H1 (cell line): ENCODE data around the gene DNLZ. TPM values are rescaled to one million over a fixed set of nuclear protein-coding genes. Genes with fewer than 3 reads are reported as not detected.

Experiments
- CTCF ChIA-PET: fragments of 300-600 bp; sonication (Branson Sonifier 250); formaldehyde crosslinking; loops from one replicate; lab custom pipeline; 2021; ENCODE audit not compliant: partially characterized antibody; lab: Charles Lee
- POLR2A ChIA-PET: fragments of 300-600 bp; sonication (Branson Sonifier 250); formaldehyde crosslinking; loops from one replicate; lab custom pipeline; 2021; ENCODE audit warnings: inconsistent platforms; ENCODE audit not compliant: partially characterized antibody; lab: Charles Lee
- DNase-seq, 2 experiments: peaks; one replicate each; pipeline versions ENCODE4 v3.0.0 to v3.0.0-alpha.2; 2010 to 2022; ENCODE audit warnings: low spot score in 2 of 2, low read depth in 1 of 2, mixed read lengths in 1 of 2
- FAIRE-seq: peaks from 2 replicates; lab custom pipeline; 2011; peaks lifted over from hg19 to GRCh38; lab: Jason Lieb, UNC
- H2AFZ ChIP-seq: 2 replicates; pipeline ENCODE4 v1.8.1; 2012; ENCODE audit warnings: low read length, inconsistent platforms
- H2AK5ac ChIP-seq: 2 replicates; pipeline ENCODE4 v1.6.1; 2013; ENCODE audit warnings: low read depth, low read length
- H2BK120ac ChIP-seq: replicated peaks from 2 replicates; pipeline ENCODE3; 2013; ENCODE audit warnings: low read depth, low read length, inconsistent platforms
- H2BK12ac ChIP-seq: 2 replicates; pipeline ENCODE4 v1.6.1; 2013; ENCODE audit warnings: low read depth, low read length
- H2BK15ac ChIP-seq: 2 replicates; pipeline ENCODE4 v1.6.1; 2013; ENCODE audit warnings: low read length
- H2BK20ac ChIP-seq: 2 replicates; pipeline ENCODE4 v1.6.1; 2013; ENCODE audit warnings: low read length
- H2BK5ac ChIP-seq: 2 replicates; pipeline ENCODE4 v1.6.1; 2013; ENCODE audit warnings: low read depth, low read length
- H3K14ac ChIP-seq: 2 replicates; pipeline ENCODE4 v1.6.1; 2013; ENCODE audit warnings: inconsistent platforms; ENCODE audit not compliant: insufficient read length
- H3K18ac ChIP-seq: 2 replicates; pipeline ENCODE4 v1.6.1; 2013; ENCODE audit warnings: low read length; ENCODE audit errors: extremely low read depth
- H3K23ac ChIP-seq: 2 replicates; pipeline ENCODE4 v1.6.1; 2013; ENCODE audit warnings: inconsistent platforms; ENCODE audit not compliant: insufficient read length
- H3K23me2 ChIP-seq: 2 replicates; pipeline ENCODE4 v1.6.1; 2013; ENCODE audit warnings: low read depth, low read length
- H3K27ac ChIP-seq: 2 replicates; pipeline ENCODE4 v1.6.1; 2011; ENCODE audit warnings: low read depth, low read length, inconsistent platforms
- H3K27me3 ChIP-seq, 4 experiments: replicated peaks in 1 of 4; 1 replicate in 1 of 4; 2 replicates in 3 of 4; pipeline versions ENCODE4 v1.6.1 to v1.8.1; 2011 to 2013; ENCODE audit warnings: low read length in 3 of 4, mild to moderate bottlenecking in 3 of 4, inconsistent platforms in 2 of 4, mixed read lengths in 2 of 4, moderate library complexity in 1 of 4; ENCODE audit not compliant: control insufficient read depth in 3 of 4, insufficient read depth in 3 of 4; ENCODE audit errors: extremely low read depth in 1 of 4
- H3K36me3 ChIP-seq, 4 experiments: 2 replicates each; pipeline versions ENCODE4 v1.6.1 to v1.8.1; 2011 to 2013; ENCODE audit warnings: mild to moderate bottlenecking in 4 of 4, low read length in 3 of 4, moderate library complexity in 2 of 4, control low read depth in 1 of 4, inconsistent platforms in 1 of 4; ENCODE audit not compliant: insufficient read depth in 4 of 4, control insufficient read depth in 2 of 4
- H3K4ac ChIP-seq: replicated peaks from 2 replicates; pipeline ENCODE3; 2013; ENCODE audit warnings: low read length, low read depth, mixed read lengths, inconsistent platforms; ENCODE audit not compliant: insufficient read length
- H3K4me1 ChIP-seq, 4 experiments: replicated peaks in 1 of 4; 1 replicate in 1 of 4; 2 replicates in 3 of 4; pipeline versions ENCODE4 v1.6.1 to v1.8.1; 2011 to 2013; ENCODE audit warnings: low read length in 3 of 4, inconsistent platforms in 2 of 4, mixed read lengths in 1 of 4; ENCODE audit not compliant: insufficient read depth in 4 of 4, control insufficient read depth in 3 of 4
- H3K4me2 ChIP-seq, 2 experiments: 2 replicates each; pipeline versions ENCODE4 v1.6.1 to v1.8.1; 2011 to 2013; ENCODE audit warnings: low read depth in 2 of 2, low read length in 2 of 2, control low read depth in 1 of 2, inconsistent platforms in 1 of 2, mild to moderate bottlenecking in 1 of 2; ENCODE audit not compliant: insufficient read depth in 1 of 2
- H3K4me3 ChIP-seq, 4 experiments: fragments of 200-600, 300-600 bp in 1 of 4; sonication (generic), shearing (Covaris generic), sonication (Bioruptor Twin) in 1 of 4; 2 replicates each; pipeline versions ENCODE4 v1.5.1 to v1.8.1; 2011 to 2016; ENCODE audit warnings: low read length in 4 of 4, low read depth in 3 of 4, control low read depth in 2 of 4, inconsistent platforms in 2 of 4, mild to moderate bottlenecking in 2 of 4, mixed read lengths in 1 of 4, moderate library complexity in 1 of 4; ENCODE audit not compliant: insufficient read depth in 2 of 4; ENCODE audit errors: extremely low read depth in 1 of 4
- H3K56ac ChIP-seq: replicated peaks from 2 replicates; pipeline ENCODE3; 2013; ENCODE audit warnings: low read depth, mild to moderate bottlenecking, mixed read lengths, low read length, inconsistent platforms; ENCODE audit not compliant: insufficient read length
- H3K79me1 ChIP-seq: 2 replicates; pipeline ENCODE4 v1.6.1; 2013; ENCODE audit warnings: low read depth, low read length, control low read depth
- H3K79me2 ChIP-seq, 2 experiments: 2 replicates each; pipeline versions ENCODE4 v1.6.1 to v1.8.1; 2012 to 2013; ENCODE audit warnings: low read length in 2 of 2, mild to moderate bottlenecking in 2 of 2, inconsistent platforms in 1 of 2; ENCODE audit not compliant: insufficient read depth in 2 of 2, control insufficient read depth in 1 of 2
- H3K9ac ChIP-seq, 4 experiments: replicated peaks in 1 of 4; 1 replicate in 1 of 4; 2 replicates in 3 of 4; pipeline versions ENCODE4 v1.6.1 to v1.8.1; 2011 to 2013; ENCODE audit warnings: low read depth in 3 of 4, low read length in 3 of 4, control low read depth in 2 of 4, mild to moderate bottlenecking in 2 of 4, moderate library complexity in 2 of 4, inconsistent platforms in 1 of 4; ENCODE audit errors: extremely low read depth in 1 of 4
- H3K9me3 ChIP-seq, 2 experiments: 2 replicates each; pipeline versions ENCODE4 v1.6.1 to v1.8.1; 2012 to 2013; ENCODE audit warnings: mild to moderate bottlenecking in 2 of 2, moderate library complexity in 2 of 2, control low read depth in 1 of 2, inconsistent platforms in 1 of 2, low read depth in 1 of 2, low read length in 1 of 2, mixed read lengths in 1 of 2; ENCODE audit not compliant: insufficient read depth in 2 of 2
- H4K20me1 ChIP-seq, 2 experiments: replicated peaks in 1 of 2; 2 replicates each; pipeline versions ENCODE3 to v1.8.1; 2011 to 2013; ENCODE audit warnings: inconsistent platforms in 2 of 2, low read length in 2 of 2, mild to moderate bottlenecking in 1 of 2; ENCODE audit not compliant: insufficient read depth in 2 of 2, control insufficient read depth in 1 of 2
- H4K5ac ChIP-seq: 2 replicates; pipeline ENCODE4 v1.6.1; 2013; ENCODE audit warnings: low read length, low read depth, mixed read lengths, inconsistent platforms; ENCODE audit not compliant: insufficient read length
- H4K8ac ChIP-seq: 2 replicates; pipeline ENCODE4 v1.8.0; 2013; ENCODE audit warnings: mild to moderate bottlenecking, moderate library complexity, low read length, inconsistent platforms; ENCODE audit not compliant: insufficient read depth; ENCODE audit errors: extremely low read depth
- H4K91ac ChIP-seq: replicated peaks from 2 replicates; pipeline ENCODE3; 2013; ENCODE audit warnings: low read length, mixed read lengths, inconsistent platforms; ENCODE audit not compliant: insufficient read length
- BCL11A ChIP-seq, 2 experiments: IDR thresholded peaks; one replicate each; pipeline ENCODE4 v1.6.1; 2011; ENCODE audit warnings: low read depth in 2 of 2, low read length in 2 of 2, mild to moderate bottlenecking in 2 of 2
- CBX5 ChIP-seq: fragments of 300-800, 300-1000 bp; sonication (generic); IDR thresholded peaks from 2 replicates; pipeline ENCODE4 v1.7.1; 2016; ENCODE audit warnings: antibody characterized with exemption, low read length, low read depth
- EP300 ChIP-seq, 2 experiments: IDR thresholded peaks; 1 replicate in 1 of 2; 2 replicates in 1 of 2; pipeline ENCODE4 v1.6.1; 2011 to 2012; ENCODE audit warnings: low read depth in 2 of 2, low read length in 2 of 2, mild to moderate bottlenecking in 2 of 2, borderline replicate concordance in 1 of 2, inconsistent platforms in 1 of 2, moderate library complexity in 1 of 2
- HDAC2 ChIP-seq, 2 experiments: fragments of 300-600 bp in 1 of 2; sonication (generic) in 1 of 2; IDR thresholded peaks; 2 replicates each; pipeline ENCODE4 v1.6.1; 2011 to 2012; ENCODE audit warnings: low read depth in 2 of 2, low read length in 2 of 2, mild to moderate bottlenecking in 2 of 2, moderate library complexity in 2 of 2, borderline replicate concordance in 1 of 2, inconsistent platforms in 1 of 2
- JUN ChIP-seq: IDR thresholded peaks from 2 replicates; pipeline ENCODE4 v1.6.1; 2011; ENCODE audit warnings: low read depth, mild to moderate bottlenecking, improper control_type of control experiment, low read length
- NRF1 ChIP-seq: IDR thresholded peaks from 2 replicates; pipeline ENCODE4 v1.6.1; 2011; ENCODE audit warnings: mild to moderate bottlenecking, low read depth, low read length, improper control_type of control experiment
- POLR2A ChIP-seq, 2 experiments: IDR thresholded peaks; 1 replicate in 1 of 2; 2 replicates in 1 of 2; pipeline ENCODE4 v1.6.1; 2011; ENCODE audit warnings: low read depth in 2 of 2, low read length in 2 of 2, mild to moderate bottlenecking in 2 of 2; ENCODE audit errors: control extremely low read depth in 1 of 2
- POLR2AphosphoS5 ChIP-seq: IDR thresholded peaks from 2 replicates; pipeline ENCODE4 v1.6.1; 2011; ENCODE audit warnings: low read depth, low read length
- SAP30 ChIP-seq: fragments of 300-600 bp; sonication (generic); IDR thresholded peaks from 2 replicates; pipeline ENCODE4 v1.7.1; 2012; ENCODE audit warnings: low read length, moderate library complexity, mild to moderate bottlenecking, inconsistent platforms; ENCODE audit not compliant: insufficient read depth, insufficient replicate concordance
- TAF7 ChIP-seq: optimal IDR thresholded peaks from 2 replicates; pipeline ENCODE3; 2011; ENCODE audit warnings: low read depth, mild to moderate bottlenecking, inconsistent platforms, low read length, moderate library complexity, borderline replicate concordance
- TEAD4 ChIP-seq: IDR thresholded peaks from 2 replicates; pipeline ENCODE4 v1.6.1; 2012; ENCODE audit warnings: low read depth, low read length, inconsistent platforms, mixed read lengths
- YY1 ChIP-seq: IDR thresholded peaks from 2 replicates; pipeline ENCODE4 v1.6.1; 2011; ENCODE audit warnings: low read depth, mild to moderate bottlenecking, low read length
- WGBS, 2 experiments: shearing (Covaris generic) in 1 of 2; methylation state at CpG; one replicate each; pipeline versions ENCODE4 v1.1.6 to v1.1.7; 2013 to 2015; ENCODE audit warnings: low lambda C conversion rate in 2 of 2, mixed read lengths in 2 of 2, inconsistent platforms in 1 of 2, low coverage in 1 of 2, missing lambda C conversion rate in 1 of 2; ENCODE audit not compliant: insufficient replicate concordance in 2 of 2, insufficient coverage in 1 of 2, insufficient read length in 1 of 2; ENCODE audit errors: extremely low coverage in 1 of 2, missing lambda C conversion rate in 1 of 2; 5-methylcytosine and 5-hydroxymethylcytosine counted together
- polyA plus RNA-seq, 7 experiments: library from polyadenylated mRNA; depleted of rRNA in 3 of 7; stranded (reverse) in 5 of 7; unstranded in 2 of 7; fragments of >200 nt in 5 of 7; fragments of 200-250 nt in 2 of 7; gene quantifications; 1 replicate in 5 of 7; 2 replicates in 1 of 7; 4 replicates in 1 of 7; pipeline versions ENCODE4 v1.2.1 to v1.2.3, GENCODE V29; 2011 to 2013; ENCODE audit warnings: missing spikeins in 2 of 7, mixed read lengths in 2 of 7
- total RNA-seq: library from RNA; stranded (reverse); fragmentation: NEBNext Ultra II Directional; extraction: Animal tissue kit (Norgen Biotek cat#: 25700); gene quantifications from 2 replicates; pipeline ENCODE4 v1.2.1, GENCODE V29; 2021
- TF ChIP-seq, protein P1 (sequence below): IDR thresholded peaks from 2 replicates; pipeline ENCODE4 v1.6.1; 2012; ENCODE audit warnings: inconsistent platforms

The DNLZ gene
- total and polyA plus RNA-seq, 2 of the 8 experiments (the other 6 are each of a cell fraction or from before 2014, with no cell fraction given) = 11.6 to 17.9 TPM

DNA sequence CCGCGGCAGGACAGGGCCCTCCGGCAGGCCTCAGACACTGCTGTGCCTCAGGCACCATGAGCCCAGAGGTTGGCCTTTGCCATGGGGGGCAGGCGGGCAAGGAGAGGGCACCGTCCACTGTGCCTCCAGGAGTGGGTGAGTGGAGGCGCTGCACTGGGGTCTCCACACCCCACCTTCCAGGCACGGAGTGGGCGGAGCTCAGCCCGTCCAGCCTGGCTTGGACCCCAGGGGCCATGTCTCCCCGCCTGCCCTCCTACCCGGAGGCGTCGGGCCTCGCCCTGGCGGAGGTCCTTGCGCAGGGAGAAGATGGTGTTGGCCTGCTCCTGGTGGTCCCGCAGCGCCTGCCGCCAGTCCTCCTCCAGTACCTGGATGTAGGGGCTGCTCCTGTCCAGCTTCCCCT is 6.5 kb upstream of the DNLZ start:
- no peak for DNase-seq
- H3K79me1 ChIP-seq = no peaks in the 10 kb centered on the region
- H3K27me3 ChIP-seq = no peaks in the 10 kb centered on the region
- no peaks in the 10 kb centered on the region for H3K36me3 ChIP-seq
- 94% methylated on average over 18 of the region's 19 CpGs; no CpG with 5 or more reads in 1 of the 2 experiments for WGBS, 2 experiments
- no peak overlapping the region for H3K4me2 ChIP-seq
- H2BK120ac ChIP-seq = no peak overlapping the region
- no peak overlapping the region for H2AFZ ChIP-seq
- no peak overlapping the region for H2BK12ac ChIP-seq
- H4K20me1 ChIP-seq = peaks cover 0 to 3% of the 10 kb centered on the region in 2 experiments
- no peak for FAIRE-seq
- no peak overlapping the region for H3K56ac ChIP-seq
- H3K23me2 ChIP-seq = no peaks in the 10 kb centered on the region
- no peaks in the 10 kb centered on the region for H3K9me3 ChIP-seq
- no peak overlapping the region for H3K27ac ChIP-seq
- H3K79me2 ChIP-seq = no peaks in the 10 kb centered on the region
- no peak overlapping the region for H3K4me3 ChIP-seq
- no peak overlapping the region for H3K14ac ChIP-seq
- no peak overlapping the region for H2AK5ac ChIP-seq
- no peak overlapping the region for H3K9ac ChIP-seq
- no peak overlapping the region for H2BK15ac ChIP-seq
- H4K5ac ChIP-seq = no peak overlapping the region
- H3K4ac ChIP-seq = no peak overlapping the region
- H3K18ac ChIP-seq = no peak overlapping the region
- H3K23ac ChIP-seq = no peak overlapping the region
- ChIA-PET POLR2A (interaction anchor here (0.8 to 7.2 kb wide), 6 partner anchors 8 to 69 kb away, joined by 3 to 43 read pairs (median 4); partner anchors contain the start of genes DNLZ and SNAPC4), CTCF (interaction anchor here (1.1 to 2.9 kb wide), 8 partner anchors 24 to 302 kb away, joined by 3 to 19 read pairs (median 4); no protein-coding TSS in a partner anchor)
- H4K91ac ChIP-seq = no peak overlapping the region
- H2BK20ac ChIP-seq = no peak overlapping the region
- H2BK5ac ChIP-seq = no peak overlapping the region; the same call in 1 of the 2 replicates
- peak overlapping the region; percentile 25; the same call in 1 of the 2 replicates for H4K8ac ChIP-seq
- no peaks in the 10 kb centered on the region for H3K4me1 ChIP-seq
- TF ChIP-seq, protein P1, sequence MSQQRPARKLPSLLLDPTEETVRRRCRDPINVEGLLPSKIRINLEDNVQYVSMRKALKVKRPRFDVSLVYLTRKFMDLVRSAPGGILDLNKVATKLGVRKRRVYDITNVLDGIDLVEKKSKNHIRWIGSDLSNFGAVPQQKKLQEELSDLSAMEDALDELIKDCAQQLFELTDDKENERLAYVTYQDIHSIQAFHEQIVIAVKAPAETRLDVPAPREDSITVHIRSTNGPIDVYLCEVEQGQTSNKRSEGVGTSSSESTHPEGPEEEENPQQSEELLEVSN = no peak
- no peak for TF ChIP-seq TEAD4
- TF ChIP-seq POLR2A (IDR thresholded peaks at IDR 0.05; ENCODE audit: control extremely low read depth in 1 of 2, low read depth in 2 of 2, low read length in 2 of 2) = no peak
- no peak for TF ChIP-seq JUN
- TF ChIP-seq NRF1 = no peak
- no peak for TF ChIP-seq CBX5
- no peak for TF ChIP-seq YY1
- TF ChIP-seq BCL11A (IDR thresholded peaks at IDR 0.05; ENCODE audit: low read depth in 2 of 2, low read length in 2 of 2) = no peak
- no peak for TF ChIP-seq POLR2AphosphoS5
- TF ChIP-seq HDAC2 (IDR thresholded peaks at IDR 0.05; ENCODE audit: borderline replicate concordance in 1 of 2, low read depth in 2 of 2, low read length in 2 of 2) = no peak
- TF ChIP-seq EP300 (IDR thresholded peaks at IDR 0.05; ENCODE audit: borderline replicate concordance in 1 of 2, low read depth in 2 of 2, low read length in 2 of 2) = no peak
- TF ChIP-seq SAP30 = no peak
- TF ChIP-seq TAF7 = no peak
